ENCODE measurements around the gene CENPB.
"Not testable (repeated sequence)": the region's sequence is repeated elsewhere in the genome, so short reads cannot be mapped to it uniquely, and the experiment has no call there.

Gene CENPB

GRCh38 chr20:3789201-3789600 lies 2.7 kb upstream of the CENPB start:
- not testable (repeated sequence) for DNase-seq (ENCODE audit: low read depth in 2 of 2)

DNA sequence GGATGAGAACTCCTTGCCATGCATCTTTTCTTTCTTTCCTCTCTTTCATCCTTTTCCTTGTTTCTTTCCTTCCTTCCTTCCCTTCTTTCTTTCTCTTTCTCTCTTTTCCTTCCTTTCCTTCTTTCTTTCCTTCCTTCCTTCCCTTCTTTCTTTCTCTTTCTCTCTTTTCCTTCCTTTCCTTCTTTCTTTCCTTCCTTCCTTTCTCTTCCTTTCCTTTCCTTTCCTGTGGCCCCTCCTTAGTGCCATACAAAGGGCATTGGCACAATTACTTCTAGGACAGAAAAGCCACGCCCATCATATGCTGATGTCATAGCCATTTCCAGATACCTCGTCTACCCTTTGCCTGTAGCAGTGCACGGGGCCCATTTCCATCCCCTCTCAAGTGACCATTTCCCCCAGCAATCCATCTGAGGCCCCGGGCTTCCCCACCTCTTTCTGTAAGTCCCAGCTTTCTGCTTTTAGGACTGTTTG lies 2.2 kb upstream of the CENPB start:
- DNase-seq (ENCODE audit: low read depth in 2 of 2) = no peak

DNA sequence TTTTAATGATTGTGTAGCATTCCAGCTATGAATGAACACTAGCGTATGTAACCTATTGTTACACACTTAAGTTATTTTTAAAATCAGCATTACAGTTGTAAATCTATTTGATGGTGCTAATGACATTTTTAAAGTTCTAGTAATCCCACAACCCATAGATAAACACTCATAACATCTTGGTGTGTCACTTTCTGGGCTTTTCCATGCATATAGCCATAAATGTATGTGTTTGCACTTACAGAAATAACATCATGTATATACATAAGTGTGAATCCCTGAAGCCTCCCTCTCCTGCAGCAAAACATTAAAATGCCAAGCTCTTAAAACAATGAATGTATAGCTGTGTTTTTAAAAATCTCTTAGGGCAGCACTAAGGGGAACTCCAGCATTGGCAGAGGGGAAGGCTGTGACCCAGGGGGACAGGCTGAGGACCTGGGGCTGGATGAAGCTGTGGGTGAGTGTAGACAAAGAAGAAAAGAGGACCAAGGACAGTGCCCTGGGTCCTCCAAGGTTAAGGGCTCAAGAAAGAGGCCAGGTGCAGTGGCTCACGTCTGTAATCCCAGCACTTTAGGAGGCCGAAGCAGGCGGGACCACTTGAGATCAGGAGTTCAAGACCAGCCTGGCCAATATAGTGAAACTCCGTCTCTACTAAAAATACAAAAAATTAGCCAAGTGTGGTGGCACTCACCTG lies 929 bp upstream of the CENPB start:
- DNase-seq (ENCODE audit: low read depth in 2 of 2) = no peak

GRCh38 chr20:3786126-3786484 lies 435 bp downstream of the CENPB start:
- no peak for DNase-seq (ENCODE audit: low read depth in 2 of 2)

DNA sequence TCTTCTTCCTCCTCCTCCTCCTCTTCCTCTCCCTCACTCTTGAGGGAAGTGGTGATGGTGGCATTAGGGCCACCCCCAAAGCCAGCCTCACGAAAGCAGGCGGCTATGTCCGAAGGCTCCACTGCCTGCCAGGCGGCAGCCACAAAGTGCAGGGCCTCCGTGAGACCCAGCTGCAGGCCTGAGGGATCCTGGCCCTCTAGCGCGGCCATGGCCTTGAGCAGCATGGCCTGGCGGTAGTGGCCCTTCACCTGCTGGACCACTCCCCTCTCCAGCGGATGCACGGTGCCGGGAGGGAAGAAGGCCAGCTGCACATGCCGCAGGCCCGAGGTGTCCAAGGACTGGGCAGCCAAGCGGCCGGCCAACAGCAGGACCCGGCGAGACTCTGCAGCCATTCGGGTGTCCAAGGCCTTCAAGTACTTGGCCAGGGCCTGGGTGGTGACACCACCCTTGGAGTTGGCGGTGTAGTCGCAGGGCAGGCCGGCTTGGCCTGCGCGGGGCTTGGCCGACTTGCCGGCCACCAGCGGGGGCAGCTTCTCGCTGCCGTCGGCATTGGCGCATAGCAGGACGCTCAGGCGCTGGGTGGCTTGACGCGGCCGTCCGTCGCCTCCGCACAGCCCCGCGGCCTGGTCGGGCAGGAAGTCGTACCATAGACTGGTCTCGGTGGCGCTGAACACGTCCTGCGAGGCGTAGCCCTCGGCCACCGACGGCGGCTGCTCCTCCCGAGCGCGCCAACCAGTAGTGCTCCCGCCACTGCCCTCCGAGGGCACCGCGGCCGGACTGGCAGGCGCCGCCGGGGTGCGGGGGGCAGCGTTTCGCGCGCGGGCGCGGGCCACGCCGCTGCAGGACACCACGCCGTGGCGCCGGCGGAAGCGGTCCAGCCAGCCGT lies 1.1 kb downstream of the CENPB start:
- DNase-seq (ENCODE audit: low read depth in 2 of 2) = no peak

GRCh38 chr20:3784863-3785239 lies 1.7 kb downstream of the CENPB start:
- DNase-seq (ENCODE audit: low read depth in 2 of 2) = no peak

- DNase-seq (ENCODE audit: low read depth in 2 of 2) = no peak
These were observed 2.2 kb downstream of the CENPB start for GRCh38 chr20:3784216-3784853.

- no peak for DNase-seq (ENCODE audit: low read depth in 2 of 2)
These were observed 2.9 kb downstream of the CENPB start for GRCh38 chr20:3783511-3784195.

GRCh38 chr20:3783068-3783489 lies 3.5 kb downstream of the CENPB start:
- DNase-seq (ENCODE audit: low read depth in 2 of 2) = no peak

DNA sequence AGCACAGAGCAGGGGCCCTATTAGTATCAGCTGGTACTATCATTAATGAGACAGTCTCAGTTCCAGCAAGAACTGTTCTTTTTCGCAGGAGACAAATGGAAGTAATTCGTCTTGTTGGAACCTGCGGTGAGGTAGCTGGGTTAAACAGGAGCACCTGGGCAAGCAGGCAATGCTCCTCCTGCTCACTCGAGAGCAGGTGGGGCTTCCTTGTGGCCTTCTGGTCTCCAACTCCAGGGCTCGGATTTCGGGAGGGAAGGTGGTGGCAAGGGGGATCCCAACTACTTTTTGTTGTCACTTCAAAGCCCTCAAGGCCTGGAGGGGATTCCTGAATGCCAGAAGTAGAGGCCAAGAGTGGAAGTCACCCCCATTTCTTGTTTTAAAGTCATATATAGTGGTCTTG lies 3.9 kb downstream of the CENPB start:
- DNase-seq (ENCODE audit: low read depth in 2 of 2) = no peak

GRCh38 chr20:3781153-3781910 lies 5.2 kb downstream of the CENPB start, which contains the start of gene SPEF1:
Gene SPEF1 (minus strand): TSS chr20:3781448. CDS start chr20:3781287, 161 bp downstream.
- no peak for DNase-seq (ENCODE audit: low read depth in 2 of 2)

DNA sequence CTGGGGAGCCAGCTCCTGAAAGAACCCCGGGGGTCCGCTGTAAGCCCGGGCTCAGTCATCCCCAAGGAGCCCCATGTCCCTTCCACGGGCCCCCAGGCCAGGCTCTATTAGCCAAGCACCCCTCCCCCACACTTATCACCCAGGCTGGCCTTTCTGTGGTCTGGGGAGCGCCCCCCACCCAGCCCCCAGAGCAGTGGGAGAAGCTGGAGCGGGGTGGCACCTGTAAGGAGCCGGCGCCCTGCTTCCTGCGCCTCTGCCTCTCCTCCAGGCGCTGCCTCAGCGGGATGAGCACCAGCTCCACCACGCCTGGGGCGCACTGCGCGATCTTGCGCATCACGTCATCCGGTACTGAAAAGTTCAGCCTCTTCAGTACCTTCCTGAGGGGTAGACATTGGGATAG lies 7.6 kb downstream of the CENPB start:
- DNase-seq (ENCODE audit: low read depth in 2 of 2) = no peak

- DNase-seq (ENCODE audit: low read depth in 2 of 2) = peak; percentile 27 to 40
These were observed 8.6 kb downstream of the CENPB start for GRCh38 chr20:3777716-3778629.

DNA sequence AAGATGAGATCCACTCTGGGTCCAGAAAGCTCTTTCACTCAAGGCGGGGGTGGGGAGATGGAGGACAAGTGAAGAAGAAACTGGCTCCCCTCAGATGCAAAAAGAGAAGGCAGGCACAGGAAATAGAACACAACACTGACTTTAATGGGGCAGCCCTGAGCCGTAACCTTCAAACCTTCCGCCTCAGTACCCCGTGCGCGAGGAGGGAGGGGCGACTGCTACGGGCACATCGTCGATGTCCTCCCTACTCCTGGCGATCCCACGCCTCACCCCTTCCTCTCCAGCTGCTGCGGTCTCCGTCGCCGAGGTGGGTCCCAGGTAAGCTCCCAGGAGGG lies 9.2 kb downstream of the CENPB start:
- DNase-seq (ENCODE audit: low read depth in 2 of 2) = no peak

DNA sequence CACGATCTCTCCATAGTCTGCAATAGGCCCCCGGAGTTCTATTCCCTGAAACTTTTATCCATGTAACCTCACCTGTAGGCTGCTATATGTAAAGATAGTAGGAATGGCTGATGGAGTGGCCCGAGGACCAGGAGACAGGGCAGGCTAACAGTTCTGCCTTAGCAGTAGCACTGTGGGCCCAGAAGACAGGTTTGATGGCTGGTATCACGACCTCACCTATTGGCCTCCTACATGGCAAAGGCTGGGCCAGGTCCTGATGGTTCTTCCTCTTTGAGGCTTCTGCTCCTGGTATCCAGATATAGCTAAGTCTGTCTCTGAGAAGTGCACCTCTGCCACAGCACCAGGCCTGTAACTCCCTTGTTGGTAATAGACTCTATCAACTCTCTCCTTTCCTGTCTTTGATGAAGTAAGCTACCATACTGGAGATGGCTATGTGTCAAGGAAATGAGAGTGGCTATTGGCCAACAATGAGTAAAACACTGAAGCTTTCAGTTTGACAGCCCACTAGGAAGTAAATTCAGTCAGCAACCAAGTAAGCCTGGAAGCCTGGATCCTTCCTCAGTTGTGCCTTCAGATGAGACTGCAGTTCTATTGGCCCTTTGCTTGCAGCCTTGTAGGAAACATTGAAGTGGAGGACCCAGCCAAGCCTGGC lies 11.0 kb downstream of the CENPB start:
- DNase-seq (ENCODE audit: low read depth in 2 of 2) = no peak

DNA sequence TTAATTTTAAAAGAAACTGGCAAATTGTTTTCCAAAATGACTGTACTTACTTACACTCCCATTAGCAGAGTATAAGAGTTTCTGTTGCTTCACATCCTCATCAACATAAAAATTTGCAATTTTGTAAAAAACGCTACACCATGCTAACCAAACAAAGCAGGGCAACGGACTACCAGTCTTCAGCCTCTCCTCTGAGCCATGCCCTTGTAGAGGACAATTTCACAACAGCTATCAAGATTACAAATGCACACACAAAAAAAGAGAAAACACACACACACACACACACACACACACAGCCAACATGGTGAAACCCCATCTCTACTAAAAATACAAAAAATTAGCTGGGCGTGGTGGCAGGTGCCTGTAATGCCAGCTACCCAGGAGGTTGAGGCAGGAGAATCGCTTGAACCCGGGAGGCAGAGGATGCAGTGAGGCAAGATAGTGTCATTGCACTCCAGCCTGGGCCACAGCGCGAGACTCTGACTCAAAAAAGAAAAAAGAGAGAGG lies 14.9 kb downstream of the CENPB start:
- DNase-seq (ENCODE audit: low read depth in 2 of 2) = no peak

- peak; percentile 66 to 71 for DNase-seq (ENCODE audit: low read depth in 2 of 2)
These were observed 18.0 kb downstream of the CENPB start for GRCh38 chr20:3768342-3769130.

All from stimulated activated CD8-positive, alpha-beta memory T cell treated with anti-CD3 and anti-CD28 coated beads, Interleukin-2, amount 100 ng/mL, for 48 hours (primary cell).